ENCODE results near the gene SRPK2. TPM values are rescaled to one million over a fixed set of nuclear protein-coding genes. Genes with fewer than 3 reads are reported as not detected.

Gene SRPK2
- total RNA-seq, 4 donors from 2014 or later, result 37.1 to 48.1 (median 46.3) TPM

GRCh38 chr7:105278973-105279687 is 109.6 kb downstream of the SRPK2 start:
- Histone ChIP-seq H3K4me3 (replicated peaks in 1 of 3) (no peak overlapping the region), H3K27ac (no peak overlapping the region), H3K36me3 (no peaks in the 10 kb centered on the region), H3K4me1 (no peaks in the 10 kb centered on the region), H3K9me3 (no peaks in the 10 kb centered on the region), H3K27me3 (no peaks in the 10 kb centered on the region)
- 80 to 81% methylated on average over 8 of the region's 8 CpGs for WGBS, 2 donors
- DNase-seq, result no peak
- intact Hi-C loops (cut with DNase I), result no loop called here
- TF ChIP-seq POLR2A (IDR thresholded peaks at IDR 0.05) (no peak), CTCF (IDR thresholded peaks at IDR 0.05) (no peak)

GRCh38 chr7:105278565-105278964 is 110.2 kb downstream of the SRPK2 start:
- intact Hi-C loops (cut with DNase I), result no loop called here
- Histone ChIP-seq H3K36me3 (no peaks in the 10 kb centered on the region), H3K9me3 (no peaks in the 10 kb centered on the region), H3K27me3 (no peaks in the 10 kb centered on the region), H3K4me1 (no peaks in the 10 kb centered on the region), H3K27ac (no peak overlapping the region), H3K4me3 (replicated peaks in 1 of 3) (no peak overlapping the region)
- WGBS, 2 donors, result 93 to 95% methylated on average over 5 of the region's 5 CpGs
- no peak for DNase-seq
- TF ChIP-seq CTCF (IDR thresholded peaks at IDR 0.05), result no peak

- WGBS, 2 donors, result 95 to 97% methylated on average over 6 of the region's 6 CpGs
- TF ChIP-seq POLR2A (IDR thresholded peaks at IDR 0.05) (no peak), CTCF (IDR thresholded peaks at IDR 0.05) (no peak)
- DNase-seq, result no peak
- no peaks in the 10 kb centered on the region for H3K9me3 ChIP-seq
- no peaks in the 10 kb centered on the region for H3K4me1 ChIP-seq
- no peaks in the 10 kb centered on the region for H3K27me3 ChIP-seq
- intact Hi-C loops (cut with DNase I), result no loop called here
- no peak overlapping the region for H3K27ac ChIP-seq
- H3K4me3 ChIP-seq (replicated peaks in 1 of 3), result no peak overlapping the region
- H3K36me3 ChIP-seq, result no peaks in the 10 kb centered on the region
These were observed 111.4 kb downstream of the SRPK2 start for GRCh38 chr7:105277341-105277740.

- no peak overlapping the region for H3K4me3 ChIP-seq (replicated peaks in 1 of 3)
- WGBS, 2 donors, result 94% methylated on average over 9 of the region's 9 CpGs
- peaks cover 16 to 33% of the 10 kb centered on the region in 2 donors for H3K4me1 ChIP-seq
- no peak for TF ChIP-seq POLR2A (IDR thresholded peaks at IDR 0.05)
- no peak for TF ChIP-seq CTCF (IDR thresholded peaks at IDR 0.05)
- H3K36me3 ChIP-seq, result no peaks in the 10 kb centered on the region
- no peak for DNase-seq
- no peak overlapping the region for H3K27ac ChIP-seq
- H3K9me3 ChIP-seq, result no peaks in the 10 kb centered on the region
- intact Hi-C loops (cut with DNase I), result no loop called here
- H3K27me3 ChIP-seq, result no peaks in the 10 kb centered on the region
These were observed 118.6 kb downstream of the SRPK2 start for GRCh38 chr7:105270117-105270516.

- peaks cover 16 to 36% of the 10 kb centered on the region in 2 donors for H3K4me1 ChIP-seq
- H3K9me3 ChIP-seq, result no peaks in the 10 kb centered on the region
- peak overlapping the region in 2 of 3 donors; percentile 26 to 32 for H3K4me3 ChIP-seq (replicated peaks in 1 of 3)
- no peaks in the 10 kb centered on the region for H3K27me3 ChIP-seq
- TF ChIP-seq CTCF (IDR thresholded peaks at IDR 0.05) (no peak), POLR2A (IDR thresholded peaks at IDR 0.05) (no peak)
- DNase-seq, result no peak
- intact Hi-C loops (cut with DNase I), result no loop called here
- WGBS, 2 donors, result 2 to 3% methylated on average over 3 of the region's 3 CpGs
- H3K27ac ChIP-seq, result peak overlapping the region; percentile 42 to 74 (median 67)
- no peaks in the 10 kb centered on the region for H3K36me3 ChIP-seq
These were observed 119.3 kb downstream of the SRPK2 start for GRCh38 chr7:105269397-105269796.
